ENCODE data around the gene R3HCC1L. TPM values are rescaled to one million over a fixed set of nuclear protein-coding genes. Genes with fewer than 3 reads are reported as not detected.

The R3HCC1L gene
- total and polyA plus RNA-seq, 11 donors, result 4.0 to 8.6 (median 5.2) TPM

DNA sequence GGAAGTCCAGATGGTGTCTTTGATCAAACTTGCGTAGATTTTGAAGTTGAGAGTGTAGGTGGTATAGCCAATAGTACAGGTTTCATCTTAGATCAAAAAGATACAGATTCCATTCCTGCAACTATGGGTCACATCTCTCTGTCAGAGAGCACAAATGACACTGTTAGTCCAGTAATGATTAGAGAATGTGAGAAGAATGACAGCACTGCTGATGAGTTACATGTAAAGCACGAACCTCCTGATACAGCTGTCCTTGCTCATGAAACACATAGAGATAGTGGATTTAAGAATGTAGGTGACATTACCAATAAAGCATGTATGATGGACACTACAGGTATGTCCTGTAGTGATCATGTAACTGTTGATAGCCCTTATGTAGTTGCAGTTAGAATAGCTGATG lies 74.5 kb downstream of the R3HCC1L start:
- Histone ChIP-seq H3K27me3 (no peaks in the 10 kb centered on the region), H3K4me1 (peaks cover 0 to 17% (median 1%) of the 10 kb centered on the region in 12 donors), H3K9me3 (no peaks in the 10 kb centered on the region), H3K27ac (no peak overlapping the region), H3K36me3 (peaks cover 0 to 27% (median 19%) of the 10 kb centered on the region in 9 donors), H3K4me3 (no peak overlapping the region)
- DNase-seq, result no peak
- TF ChIP-seq, protein P1, sequence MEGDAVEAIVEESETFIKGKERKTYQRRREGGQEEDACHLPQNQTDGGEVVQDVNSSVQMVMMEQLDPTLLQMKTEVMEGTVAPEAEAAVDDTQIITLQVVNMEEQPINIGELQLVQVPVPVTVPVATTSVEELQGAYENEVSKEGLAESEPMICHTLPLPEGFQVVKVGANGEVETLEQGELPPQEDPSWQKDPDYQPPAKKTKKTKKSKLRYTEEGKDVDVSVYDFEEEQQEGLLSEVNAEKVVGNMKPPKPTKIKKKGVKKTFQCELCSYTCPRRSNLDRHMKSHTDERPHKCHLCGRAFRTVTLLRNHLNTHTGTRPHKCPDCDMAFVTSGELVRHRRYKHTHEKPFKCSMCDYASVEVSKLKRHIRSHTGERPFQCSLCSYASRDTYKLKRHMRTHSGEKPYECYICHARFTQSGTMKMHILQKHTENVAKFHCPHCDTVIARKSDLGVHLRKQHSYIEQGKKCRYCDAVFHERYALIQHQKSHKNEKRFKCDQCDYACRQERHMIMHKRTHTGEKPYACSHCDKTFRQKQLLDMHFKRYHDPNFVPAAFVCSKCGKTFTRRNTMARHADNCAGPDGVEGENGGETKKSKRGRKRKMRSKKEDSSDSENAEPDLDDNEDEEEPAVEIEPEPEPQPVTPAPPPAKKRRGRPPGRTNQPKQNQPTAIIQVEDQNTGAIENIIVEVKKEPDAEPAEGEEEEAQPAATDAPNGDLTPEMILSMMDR (IDR thresholded peaks at IDR 0.05), result no peak
- no peak for TF ChIP-seq POLR2A (IDR thresholded peaks at IDR 0.05)
- no peak for ATAC-seq
- 86 to 94% (median 92%) methylated on average over 2 of the region's 2 CpGs for WGBS, 4 donors
- intact Hi-C loops (cut with DNase I), result no loop called here

DNA sequence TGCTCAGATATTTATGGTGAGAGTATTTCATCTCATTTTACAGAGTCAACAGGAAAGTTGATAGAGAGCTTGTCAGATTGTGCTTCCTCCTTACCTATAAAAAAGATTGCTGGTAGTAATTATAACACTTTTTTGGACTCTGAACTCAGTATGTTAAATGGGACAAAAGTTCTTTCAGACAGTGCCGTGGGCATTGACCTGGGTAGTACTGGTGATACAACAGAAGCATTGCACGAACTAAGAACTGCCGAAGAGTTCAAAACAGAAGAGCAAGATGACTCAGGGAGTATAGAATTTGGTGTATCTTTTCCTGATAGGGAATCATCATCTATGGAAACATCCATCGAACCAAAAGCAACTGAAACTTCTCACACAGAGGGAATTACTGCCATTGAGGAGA lies 75.0 kb downstream of the R3HCC1L start:
- H3K4me3 ChIP-seq, result no peak overlapping the region
- intact Hi-C loops (cut with DNase I), result no loop called here
- peaks cover 0 to 17% (median 1%) of the 10 kb centered on the region in 12 donors for H3K4me1 ChIP-seq
- H3K27ac ChIP-seq, result no peak overlapping the region
- no peak for ATAC-seq
- peaks cover 0 to 27% (median 19%) of the 10 kb centered on the region in 9 donors for H3K36me3 ChIP-seq
- H3K9me3 ChIP-seq, result no peaks in the 10 kb centered on the region
- DNase-seq, result no peak
- WGBS, 4 donors, result 94 to 96% (median 95%) methylated on average over 4 of the region's 4 CpGs
- no peaks in the 10 kb centered on the region for H3K27me3 ChIP-seq
- TF ChIP-seq, protein P1 (IDR thresholded peaks at IDR 0.05), result no peak
- TF ChIP-seq POLR2A (IDR thresholded peaks at IDR 0.05), result no peak

DNA sequence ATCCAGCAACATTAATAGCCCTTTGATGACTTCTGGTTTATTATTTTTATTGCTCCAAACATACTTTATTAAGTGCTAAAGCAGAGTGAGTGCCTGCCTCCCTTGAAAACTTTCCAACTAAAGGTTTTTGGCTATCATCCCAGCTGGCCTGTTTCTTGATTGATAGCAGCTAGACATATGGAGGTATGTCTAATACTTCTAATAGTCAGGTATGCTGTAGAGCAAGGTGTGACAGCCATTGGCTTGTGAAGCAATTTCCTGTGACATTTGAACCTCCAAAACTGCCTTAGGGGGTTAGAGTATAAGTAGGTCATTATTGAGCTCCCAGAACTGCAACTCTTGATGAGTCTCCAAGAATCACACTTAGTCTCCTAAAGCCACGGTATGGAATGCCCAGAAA lies 77.7 kb downstream of the R3HCC1L start:
- 23 to 46% (median 35%) methylated on average over 1 of the region's 1 CpG for WGBS, 4 donors
- no peak for DNase-seq
- Histone ChIP-seq H3K4me1 (peaks cover 0 to 17% (median 1%) of the 10 kb centered on the region in 12 donors), H3K27ac (no peak overlapping the region), H3K27me3 (no peaks in the 10 kb centered on the region), H3K9me3 (peaks cover 0 to 9% (median 0%) of the 10 kb centered on the region in 12 donors), H3K4me3 (no peak overlapping the region), H3K36me3 (peaks cover 0 to 27% (median 19%) of the 10 kb centered on the region in 9 donors)
- ATAC-seq, result no peak
- intact Hi-C loops (cut with DNase I), result no loop called here
- TF ChIP-seq, protein P1 (IDR thresholded peaks at IDR 0.05), result no peak
- TF ChIP-seq POLR2A (IDR thresholded peaks at IDR 0.05), result no peak

DNA sequence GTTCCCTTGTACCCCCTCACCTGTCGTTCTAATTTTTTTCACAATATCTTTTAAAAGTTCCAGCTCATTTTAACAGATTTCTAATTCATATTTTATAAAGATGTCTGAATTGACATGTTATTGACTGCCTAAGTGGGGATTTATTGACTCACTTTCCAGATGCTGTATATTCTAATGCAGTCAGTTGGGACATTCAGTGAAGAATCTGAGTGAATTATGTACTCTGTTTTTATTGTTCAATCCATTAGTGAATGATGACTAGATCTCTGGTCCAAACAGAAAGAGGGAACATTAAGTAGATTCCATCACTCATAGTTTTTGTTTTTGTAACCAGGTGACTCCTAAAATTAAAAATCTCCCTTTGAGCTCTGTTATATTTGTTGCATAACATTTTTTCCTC lies 79.3 kb downstream of the R3HCC1L start:
- ATAC-seq, result no peak

More for the DNA sequence above, 79.3 kb downstream of the R3HCC1L start:
- H3K27me3 ChIP-seq, result no peaks in the 10 kb centered on the region
- 95 to 98% (median 97%) methylated on average over 1 of the region's 1 CpG for WGBS, 4 donors
- TF ChIP-seq, protein P1 (IDR thresholded peaks at IDR 0.05), result no peak
- no peak for TF ChIP-seq POLR2A (IDR thresholded peaks at IDR 0.05)
- no peak for DNase-seq
- peaks cover 0 to 20% (median 12%) of the 10 kb centered on the region in 9 donors for H3K36me3 ChIP-seq
- H3K4me1 ChIP-seq, result peaks cover 0 to 17% (median 4%) of the 10 kb centered on the region in 12 donors
- H3K4me3 ChIP-seq, result no peak overlapping the region
- no peak overlapping the region for H3K27ac ChIP-seq
- intact Hi-C loops (cut with DNase I), result no loop called here
- peaks cover 0 to 24% (median 1%) of the 10 kb centered on the region in 12 donors for H3K9me3 ChIP-seq
